Measurements from ENCODE around the gene PARVA.

DNA sequence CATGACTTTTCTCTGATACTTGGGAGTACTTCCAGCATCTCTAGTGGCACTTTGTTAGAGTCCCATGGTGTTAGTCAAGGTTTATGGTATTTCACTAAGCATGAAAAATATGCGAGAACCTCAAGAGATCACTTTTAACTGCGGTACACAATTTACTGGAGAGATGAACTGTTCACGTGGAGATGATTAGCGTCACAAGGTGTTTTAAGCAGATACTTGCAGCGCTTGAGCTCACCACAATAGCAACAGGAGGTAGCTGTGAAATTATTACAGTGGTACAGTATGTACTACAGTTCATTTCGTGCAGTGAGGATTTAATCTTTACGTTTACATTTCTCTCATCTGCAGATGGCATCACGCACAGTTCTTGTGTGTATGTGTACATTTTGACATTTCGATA is 4.5 kb downstream of the PARVA start:
- no peak for TF ChIP-seq GATA2 (IDR thresholded peaks at IDR 0.05; ENCODE audit: low read depth, low read length)
- no peak for TF ChIP-seq GATA3 (IDR thresholded peaks at IDR 0.05; ENCODE audit: low read depth, low read length)
